Gastroesophageal sphincter (tissue), 4 donors: ENCODE results near the gene HERC2. TPM values are rescaled to one million over a fixed set of nuclear protein-coding genes. Genes with fewer than 3 reads are reported as not detected.

ENCODE experiments used
- ATAC-seq: fragments of 150-250 bp; one replicate; pipeline ENCODE4 v1.9.1; 2016; ENCODE audit warnings: mild to moderate bottlenecking, moderate library complexity
- H3K27ac ChIP-seq, 4 donors: fragments of 200-600 bp; sonication (generic) in 3 of 4; 1 replicate in 3 of 4; 2 replicates in 1 of 4; pipeline ENCODE4 v1.5.1; 2016 to 2019
- H3K27me3 ChIP-seq: fragments of 200-600 bp; sonication (generic); one replicate; pipeline ENCODE4 v1.5.1; 2019
- H3K36me3 ChIP-seq, 2 donors: fragments of 200-600 bp; sonication (generic); one replicate each; pipeline ENCODE4 v1.5.1; 2019; ENCODE audit warnings: control low read depth in 1 of 2
- H3K4me1 ChIP-seq, 3 donors: fragments of 200-600 bp; sonication (generic); 1 replicate in 2 of 3; 2 replicates in 1 of 3; pipeline ENCODE4 v1.5.1; 2016 to 2019; ENCODE audit warnings: control low read depth in 2 of 3
- H3K4me3 ChIP-seq, 2 donors: fragments of 200-600 bp; sonication (generic); one replicate each; pipeline ENCODE4 v1.5.1; 2019; ENCODE audit warnings: mild to moderate bottlenecking in 1 of 2, moderate library complexity in 1 of 2
- H3K9me3 ChIP-seq, 3 donors: fragments of 200-600 bp; sonication (generic); one replicate each; pipeline ENCODE4 v1.5.1; 2017 to 2019; ENCODE audit warnings: control low read depth in 2 of 3
- CTCF ChIP-seq, 4 experiments: fragments of 200-600 bp in 2 of 4; fragments of 450-650 bp in 2 of 4; sonication (generic) in 1 of 4; IDR thresholded peaks; one replicate each; pipeline ENCODE4 v1.5.1; 2017 to 2019; ENCODE audit warnings: antibody characterized with exemption in 4 of 4, mild to moderate bottlenecking in 2 of 4, moderate library complexity in 2 of 4
- EP300 ChIP-seq: sonication (generic); formaldehyde crosslinking; IDR thresholded peaks from one replicate; pipeline ENCODE4 v1.6.1; 2017; ENCODE audit warnings: antibody characterized with exemption, mild to moderate bottlenecking
- POLR2A ChIP-seq, 2 donors: fragments of 450-650 bp; IDR thresholded peaks; one replicate each; pipeline ENCODE4 v1.6.1; 2017; ENCODE audit warnings: antibody characterized with exemption in 2 of 2, mild to moderate bottlenecking in 2 of 2, moderate library complexity in 1 of 2
- POLR2AphosphoS5 ChIP-seq: sonication (generic); formaldehyde crosslinking; IDR thresholded peaks from one replicate; pipeline ENCODE4 v1.6.1; 2017; ENCODE audit warnings: antibody characterized with exemption
- WGBS, 2 donors: methylation state at CpG; one replicate each; pipeline ENCODE4 v1.1.5; 2018; ENCODE audit warnings: low coverage in 1 of 2; 5-methylcytosine and 5-hydroxymethylcytosine counted together
- total RNA-seq, 4 donors: library from RNA; depleted of rRNA; stranded (reverse); fragments of >200 nt; gene quantifications; one replicate each; pipeline ENCODE4 v1.1.0, GENCODE V29; 2016

Gene HERC2
- total RNA-seq, 4 donors from 2014 or later = 38.6 to 94.6 (median 56.1) TPM

GRCh38 chr15:28101201-28101600 lies 220.8 kb downstream of the HERC2 start:
- H3K27me3 ChIP-seq = peaks cover 77% of the 10 kb centered on the region

GRCh38 chr15:28100516-28101195 lies 221.3 kb downstream of the HERC2 start:
- H3K4me3 ChIP-seq = no peak overlapping the region
- H3K9me3 ChIP-seq = no peaks in the 10 kb centered on the region
- peaks cover 77% of the 10 kb centered on the region for H3K27me3 ChIP-seq
- H3K27ac ChIP-seq = no peak overlapping the region
- WGBS, 2 donors = 88 to 100% methylated on average over 1 to 2 of the region's 20 CpGs
- TF ChIP-seq POLR2AphosphoS5 (no peak), POLR2A (IDR thresholded peaks at IDR 0.05) (no peak), CTCF (IDR thresholded peaks at IDR 0.05) (no peak), EP300 (no peak)
- H3K4me1 ChIP-seq = peaks cover 0 to 40% (median 14%) of the 10 kb centered on the region in 3 donors
- no peaks in the 10 kb centered on the region for H3K36me3 ChIP-seq
- ATAC-seq = no peak

More at GRCh38 chr15:28101201-28101600, 220.8 kb downstream of the HERC2 start:
- H3K27ac ChIP-seq = no peak overlapping the region
- 100% methylated on average over 2 of the region's 8 CpGs; no CpG with 5 or more reads in 1 of the 2 donors for WGBS, 2 donors
- H3K36me3 ChIP-seq = no peaks in the 10 kb centered on the region
- TF ChIP-seq POLR2AphosphoS5 = no peak
- TF ChIP-seq EP300 = no peak
- no peak for TF ChIP-seq POLR2A (IDR thresholded peaks at IDR 0.05)
- no peak for TF ChIP-seq CTCF (IDR thresholded peaks at IDR 0.05)
- H3K4me1 ChIP-seq = peaks cover 0 to 37% (median 10%) of the 10 kb centered on the region in 3 donors
- H3K9me3 ChIP-seq = no peaks in the 10 kb centered on the region
- no peak for ATAC-seq
- H3K4me3 ChIP-seq = no peak overlapping the region

GRCh38 chr15:28099555-28100140 lies 222.3 kb downstream of the HERC2 start:
- TF ChIP-seq CTCF (IDR thresholded peaks at IDR 0.05) = no peak
- no peak for TF ChIP-seq EP300
- no peak for TF ChIP-seq POLR2AphosphoS5
- no peak for TF ChIP-seq POLR2A (IDR thresholded peaks at IDR 0.05)
- Histone ChIP-seq H3K4me1 (peaks cover 0 to 50% (median 14%) of the 10 kb centered on the region in 3 donors), H3K4me3 (peak overlapping the region in 1 of 2 donors; percentile 39), H3K9me3 (no peaks in the 10 kb centered on the region), H3K27me3 (peaks cover 79% of the 10 kb centered on the region), H3K36me3 (no peaks in the 10 kb centered on the region), H3K27ac (peak overlapping the region in 2 of 4 donors; percentile 12 to 24)
- peak; percentile 14 for ATAC-seq
- WGBS, 2 donors = 78% methylated on average over 3 of the region's 16 CpGs; no CpG with 5 or more reads in 1 of the 2 donors

GRCh38 chr15:28098766-28099554 lies 223.0 kb downstream of the HERC2 start, which contains the start of gene OCA2:
Gene OCA2 (minus strand): TSS chr15:28099315. CDS start chr15:28081874, 17,441 bp downstream.
- no peaks in the 10 kb centered on the region for H3K9me3 ChIP-seq
- H3K27ac ChIP-seq = peak within 1 kb of the TSS in 2 of 4 donors; percentile 24
- peak; percentile 16 for ATAC-seq

More at GRCh38 chr15:28098766-28099554, 223.0 kb downstream of the HERC2 start, which contains the start of gene OCA2:
- TF ChIP-seq CTCF (IDR thresholded peaks at IDR 0.05) = peak in 1 of 4 experiments; percentile 21
- no peak for TF ChIP-seq POLR2A (IDR thresholded peaks at IDR 0.05)
- no peak for TF ChIP-seq EP300
- TF ChIP-seq POLR2AphosphoS5 = no peak
- Histone ChIP-seq H3K27me3 (peaks cover 74% of the 10 kb centered on the region), H3K4me1 (peaks cover 0 to 56% (median 14%) of the 10 kb centered on the region in 3 donors), H3K36me3 (no peaks in the 10 kb centered on the region), H3K4me3 (peak within 1 kb of the TSS in 1 of 2 donors; percentile 39)
- 30% methylated on average over 2 of the region's 52 CpGs; no CpG with 5 or more reads in 1 of the 2 donors for WGBS, 2 donors
